K562 (cell line): ENCODE measurements around the gene SLC27A4. TPM values are rescaled to one million over a fixed set of nuclear protein-coding genes. Genes with fewer than 3 reads are reported as not detected.

ENCODE experiments used
- ATAC-seq: fragments of 200-7000 bp; cut with Tn5 transposase; 3 replicates; pipeline ENCODE4 v1.9.1; 2020; ENCODE audit warnings: moderate library complexity
- BruUV-seq: library from RNA; stranded (reverse); fragments of 400-500 nt; replicated peaks from 2 replicates; lab custom pipeline; 2021; lab: Mats Ljungman, UMichigan
- CTCF ChIA-PET: fragments of 300-600 bp; formaldehyde crosslinking; extraction: SDS; loops from one replicate; lab custom pipeline; 2021; ENCODE audit warnings: low intra/inter-chr PET ratio; lab: Yijun Ruan, JAX
- POLR2A ChIA-PET: fragments of 300-600, 350-650 bp; sonication (Branson Sonifier 250); formaldehyde crosslinking; extraction: SDS; loops from one replicate; lab custom pipeline; 2021; ENCODE audit warnings: antibody characterized with exemption, inconsistent platforms; lab: Yijun Ruan, JAX
- DNase-seq, 4 experiments: peaks; one replicate each; pipeline versions ENCODE4 v3.0.0 to v3.0.0-alpha.2; 2011 to 2018; ENCODE audit warnings: low spot score in 3 of 4, mixed read lengths in 3 of 4; ENCODE audit errors: extremely low read depth in 1 of 4
- FAIRE-seq: peaks from 2 replicates; lab custom pipeline; 2011; peaks lifted over from hg19 to GRCh38; lab: Jason Lieb, UNC
- H2AFZ ChIP-seq: 2 replicates; pipeline ENCODE4 v1.6.0; 2011; ENCODE audit warnings: low read depth, low read length, control low read depth, inconsistent platforms
- H3K27ac ChIP-seq: fragments of 200-600 bp; 3 replicates; pipeline ENCODE4 v1.8.0; 2011; ENCODE audit warnings: low read depth, mild to moderate bottlenecking, control low read depth, inconsistent platforms, low read length, moderate library complexity, mixed read lengths; ENCODE audit errors: extremely low read depth
- H3K27me3 ChIP-seq, 2 experiments: fragments of 300-600 bp in 1 of 2; 2 replicates in 1 of 2; 3 replicates in 1 of 2; pipeline versions ENCODE4 v1.6.0 to v1.8.0; 2011; ENCODE audit warnings: inconsistent platforms in 2 of 2, low read length in 2 of 2, mild to moderate bottlenecking in 1 of 2, mixed read lengths in 1 of 2, moderate library complexity in 1 of 2; ENCODE audit not compliant: control insufficient read depth in 2 of 2, insufficient read depth in 2 of 2
- H3K36me3 ChIP-seq: fragments of 300-600 bp; 3 replicates; pipeline ENCODE4 v1.8.0; 2011; ENCODE audit warnings: mild to moderate bottlenecking, low read length, inconsistent platforms; ENCODE audit not compliant: control insufficient read depth, insufficient read depth
- H3K4me1 ChIP-seq, 2 experiments: fragments of 200-600 bp in 1 of 2; replicated peaks in 1 of 2; 2 replicates in 1 of 2; 3 replicates in 1 of 2; pipeline versions ENCODE4 v1.5.1 to v1.8.0; 2011; ENCODE audit warnings: inconsistent platforms in 2 of 2, low read length in 2 of 2, mild to moderate bottlenecking in 1 of 2, mixed read lengths in 1 of 2, moderate library complexity in 1 of 2; ENCODE audit not compliant: control insufficient read depth in 2 of 2, insufficient read depth in 2 of 2
- H3K4me2 ChIP-seq: 2 replicates; pipeline ENCODE4 v1.6.1; 2011; ENCODE audit warnings: low read length, control low read depth, inconsistent platforms, mixed read lengths; ENCODE audit not compliant: insufficient read depth
- H3K4me3 ChIP-seq: fragments of 200-600 bp; sonication (generic), shearing (Covaris generic); 2 replicates; pipeline ENCODE4 v1.5.1; 2016; ENCODE audit warnings: control low read depth, inconsistent platforms
- H3K79me2 ChIP-seq: fragments of 200-600 bp; 3 replicates; pipeline ENCODE4 v1.8.0; 2011; ENCODE audit warnings: low read length, inconsistent platforms; ENCODE audit not compliant: control insufficient read depth, insufficient read depth
- H3K9ac ChIP-seq, 2 experiments: 2 replicates each; pipeline versions ENCODE4 v1.6.0 to v1.6.1; 2011; ENCODE audit warnings: low read depth in 2 of 2, low read length in 2 of 2, control low read depth in 1 of 2, inconsistent platforms in 1 of 2, mild to moderate bottlenecking in 1 of 2, mixed read lengths in 1 of 2; ENCODE audit not compliant: insufficient read depth in 1 of 2
- H3K9me1 ChIP-seq: one replicate; pipeline ENCODE4 v1.6.0; 2011; ENCODE audit warnings: inconsistent platforms, mild to moderate bottlenecking, low read length, moderate library complexity; ENCODE audit not compliant: control insufficient read depth, insufficient read depth
- H3K9me3 ChIP-seq: replicated peaks from 2 replicates; pipeline ENCODE4 v1.5.1; 2011; ENCODE audit warnings: low read depth, low read length, inconsistent platforms; ENCODE audit not compliant: control insufficient read depth, insufficient read depth
- H4K20me1 ChIP-seq: replicated peaks from 2 replicates; pipeline ENCODE4 v1.6.1; 2011; ENCODE audit warnings: low read length, inconsistent platforms, mixed read lengths; ENCODE audit not compliant: control insufficient read depth, insufficient read depth
- ETV5 ChIP-seq: sonication (generic); formaldehyde crosslinking; IDR thresholded peaks from 2 replicates; pipeline ENCODE4 v1.4.0; 2020; ENCODE audit warnings: low read depth, mild to moderate bottlenecking, missing genetic modification reagents
- WGBS: fragments of 100-300 bp; shearing (Covaris generic); methylation state at CpG from one replicate; pipeline ENCODE4 v1.1.6; 2016; ENCODE audit warnings: low coverage, mixed read lengths; ENCODE audit not compliant: insufficient coverage; ENCODE audit errors: missing lambda C conversion rate; 5-methylcytosine and 5-hydroxymethylcytosine counted together
- in situ Hi-C: fragments of 300-500 bp; cut with MboI; formaldehyde crosslinking; loops from 4 replicates; pipeline ENCODE4 v1.15.0; 2018; ENCODE audit warnings: inconsistent platforms, mixed read lengths
- intact Hi-C: fragments of 100-400 bp; cut with micrococcal nuclease; formaldehyde crosslinking; loops from 2 replicates; pipeline ENCODE4 v1.14.2; 2022
- polyA plus RNA-seq, 8 experiments: library from polyadenylated mRNA; depleted of rRNA in 4 of 8; stranded (reverse) in 5 of 8; unstranded in 3 of 8; fragments of >200 nt; fragmentation: Nextera tagmentation in 2 of 8; fragmentation: Illumina TruSeq in 1 of 8; extraction: Ambion mirVana in 2 of 8; extraction: Trizol in 1 of 8; gene quantifications; 2 replicates each; pipeline versions ENCODE4 v1.2.1 to v1.2.3, GENCODE V29; 2011 to 2014; ENCODE audit warnings: inconsistent platforms in 1 of 8, missing spikeins in 1 of 8
- total RNA-seq, 7 experiments: library from RNA; depleted of rRNA in 6 of 7; stranded (reverse); fragments of >200 nt in 6 of 7; fragmentation: Illumina TruSeq in 2 of 7; extraction: Trizol in 2 of 7; gene quantifications; 2 replicates each; pipeline versions ENCODE4 v1.2.1 to v1.2.3, GENCODE V29; 2011 to 2021; ENCODE audit warnings: low replicate concordance in 1 of 7
- TF ChIP-seq, protein P1 (sequence below), 3 experiments: fragments of 200-800 bp in 1 of 3; fragments of 250-450 bp in 1 of 3; fragments of 450-650 bp in 1 of 3; sonication (Bioruptor Pico) in 1 of 3; sonication (Bioruptor generic) in 1 of 3; formaldehyde crosslinking in 1 of 3; IDR thresholded peaks; 2 replicates each; pipeline versions ENCODE4 v1.6.1 to v1.8.0; 2016 to 2022; ENCODE audit warnings: mild to moderate bottlenecking in 2 of 3, missing genetic modification characterization in 2 of 3, missing compliant biosample characterization in 1 of 3, moderate library complexity in 1 of 3

Gene SLC27A4
- total and polyA plus RNA-seq, 9 of the 15 experiments (the other 6 are each of a cell fraction or from before 2014, with no cell fraction given): 0.25 to 35.7 (median 14.0) TPM

- in situ Hi-C loops: loop anchor here (25.0 kb wide), 1 partner anchor 603 kb away; no protein-coding TSS in a partner anchor
- Histone ChIP-seq H4K20me1 (no peaks in the 10 kb centered on the region), H3K9me3 (no peaks in the 10 kb centered on the region), H3K27ac (peak overlapping the region; percentile 67; the same call in 1 of the 3 replicates), H3K9ac (peak overlapping the region; percentile 56 to 94; a peak in 3 of 4 replicates), H3K27me3 (no peaks in the 10 kb centered on the region), H3K79me2 (peaks cover 4% of the 10 kb centered on the region; the same call in 2 of the 3 replicates), H3K4me3 (no peak overlapping the region), H3K9me1 (no peaks in the 10 kb centered on the region), H2AFZ (peak overlapping the region; percentile 89), H3K4me1 (peaks cover 22 to 48% of the 10 kb centered on the region in 2 experiments), H3K36me3 (peaks cover 4% of the 10 kb centered on the region; the same call in 1 of the 3 replicates), H3K4me2 (peak overlapping the region; percentile 61)
- intact Hi-C loops: loop anchor here (10.0 kb wide), 1 partner anchor 189 kb away; the partner anchor contains the start of gene SPTAN1
- ATAC-seq: no peak
- DNase-seq: no peak
- TF ChIP-seq, protein P1, sequence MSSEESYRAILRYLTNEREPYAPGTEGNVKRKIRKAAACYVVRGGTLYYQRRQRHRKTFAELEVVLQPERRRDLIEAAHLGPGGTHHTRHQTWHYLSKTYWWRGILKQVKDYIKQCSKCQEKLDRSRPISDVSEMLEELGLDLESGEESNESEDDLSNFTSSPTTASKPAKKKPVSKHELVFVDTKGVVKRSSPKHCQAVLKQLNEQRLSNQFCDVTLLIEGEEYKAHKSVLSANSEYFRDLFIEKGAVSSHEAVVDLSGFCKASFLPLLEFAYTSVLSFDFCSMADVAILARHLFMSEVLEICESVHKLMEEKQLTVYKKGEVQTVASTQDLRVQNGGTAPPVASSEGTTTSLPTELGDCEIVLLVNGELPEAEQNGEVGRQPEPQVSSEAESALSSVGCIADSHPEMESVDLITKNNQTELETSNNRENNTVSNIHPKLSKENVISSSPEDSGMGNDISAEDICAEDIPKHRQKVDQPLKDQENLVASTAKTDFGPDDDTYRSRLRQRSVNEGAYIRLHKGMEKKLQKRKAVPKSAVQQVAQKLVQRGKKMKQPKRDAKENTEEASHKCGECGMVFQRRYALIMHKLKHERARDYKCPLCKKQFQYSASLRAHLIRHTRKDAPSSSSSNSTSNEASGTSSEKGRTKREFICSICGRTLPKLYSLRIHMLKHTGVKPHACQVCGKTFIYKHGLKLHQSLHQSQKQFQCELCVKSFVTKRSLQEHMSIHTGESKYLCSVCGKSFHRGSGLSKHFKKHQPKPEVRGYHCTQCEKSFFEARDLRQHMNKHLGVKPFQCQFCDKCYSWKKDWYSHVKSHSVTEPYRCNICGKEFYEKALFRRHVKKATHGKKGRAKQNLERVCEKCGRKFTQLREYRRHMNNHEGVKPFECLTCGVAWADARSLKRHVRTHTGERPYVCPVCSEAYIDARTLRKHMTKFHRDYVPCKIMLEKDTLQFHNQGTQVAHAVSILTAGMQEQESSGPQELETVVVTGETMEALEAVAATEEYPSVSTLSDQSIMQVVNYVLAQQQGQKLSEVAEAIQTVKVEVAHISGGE (CRISPR knock-in tag; IDR thresholded peaks at IDR 0.05): 0 out of 6 replicates have a peak, but pooled peaks of 1 of the 3 experiments have one; percentile 18
- TF ChIP-seq ETV5 (CRISPR knock-in tag): no peak
- CTCF ChIA-PET: no interaction called here
- 76% methylated on average over 4 of the region's 4 CpGs for WGBS
- POLR2A ChIA-PET: interaction anchor here (1.0 to 1.1 kb wide), 2 partner anchors 12 to 19 kb away, joined by 3 read pairs; no protein-coding TSS in a partner anchor
- BruUV-seq: no TSS peak
- FAIRE-seq: no peak
Observed at GRCh38 chr9:128365525-128365924, 25.2 kb downstream of the SLC27A4 start.
